ENCODE data around the gene KRTAP5-10. TPM values are rescaled to one million over a fixed set of nuclear protein-coding genes. Genes with fewer than 3 reads are reported as not detected.

Gene KRTAP5-10
- total RNA-seq, 1 donor from 2014 or later, result not detected

- Histone ChIP-seq H3K9me3 (ENCODE audit: control insufficient read depth in 3 of 3, low read length in 3 of 3) (no peaks in the 10 kb centered on the region), H3K27me3 (ENCODE audit: control insufficient read depth in 3 of 3, insufficient read depth in 3 of 3, low read length in 3 of 3) (peaks cover 0 to 5% (median 0%) of the 10 kb centered on the region in 3 donors), H3K36me3 (ENCODE audit: control insufficient read depth in 3 of 3, insufficient read depth in 3 of 3, low read length in 3 of 3) (no peaks in the 10 kb centered on the region), H3K27ac (ENCODE audit: low read depth, low read length) (no peak overlapping the region), H3K4me3 (ENCODE audit: low read length in 3 of 3) (no peak overlapping the region), H3K9ac (ENCODE audit: low read depth in 1 of 3, low read length in 3 of 3) (no peak overlapping the region), H3K4me1 (ENCODE audit: control insufficient read depth in 3 of 3, insufficient read depth in 3 of 3, low read length in 3 of 3) (no peaks in the 10 kb centered on the region)
These were observed 23.0 kb upstream of the KRTAP5-10 start for GRCh38 chr11:71542382-71542781.

- Histone ChIP-seq H3K9me3 (ENCODE audit: control insufficient read depth in 3 of 3, low read length in 3 of 3) (no peaks in the 10 kb centered on the region), H3K4me3 (ENCODE audit: low read length in 3 of 3) (no peak overlapping the region), H3K36me3 (ENCODE audit: control insufficient read depth in 3 of 3, insufficient read depth in 3 of 3, low read length in 3 of 3) (no peaks in the 10 kb centered on the region), H3K27ac (ENCODE audit: low read depth, low read length) (no peak overlapping the region), H3K27me3 (ENCODE audit: control insufficient read depth in 3 of 3, insufficient read depth in 3 of 3, low read length in 3 of 3) (peaks cover 0 to 5% (median 0%) of the 10 kb centered on the region in 3 donors), H3K4me1 (ENCODE audit: control insufficient read depth in 3 of 3, insufficient read depth in 3 of 3, low read length in 3 of 3) (no peaks in the 10 kb centered on the region), H3K9ac (ENCODE audit: low read depth in 1 of 3, low read length in 3 of 3) (no peak overlapping the region)
These were observed 22.2 kb upstream of the KRTAP5-10 start for GRCh38 chr11:71542879-71543777.

- H3K27ac ChIP-seq (ENCODE audit: low read depth, low read length), result no peak overlapping the region
- H3K9ac ChIP-seq (ENCODE audit: low read depth in 1 of 3, low read length in 3 of 3), result no peak overlapping the region
- H3K4me1 ChIP-seq (ENCODE audit: control insufficient read depth in 3 of 3, insufficient read depth in 3 of 3, low read length in 3 of 3), result no peaks in the 10 kb centered on the region
- peaks cover 0 to 5% (median 0%) of the 10 kb centered on the region in 3 donors for H3K27me3 ChIP-seq (ENCODE audit: control insufficient read depth in 3 of 3, insufficient read depth in 3 of 3, low read length in 3 of 3)
- no peaks in the 10 kb centered on the region for H3K36me3 ChIP-seq (ENCODE audit: control insufficient read depth in 3 of 3, insufficient read depth in 3 of 3, low read length in 3 of 3)
- H3K4me3 ChIP-seq (ENCODE audit: low read length in 3 of 3), result no peak overlapping the region
- H3K9me3 ChIP-seq (ENCODE audit: control insufficient read depth in 3 of 3, low read length in 3 of 3), result no peaks in the 10 kb centered on the region
These were observed 21.5 kb upstream of the KRTAP5-10 start for GRCh38 chr11:71543866-71544265.

- H3K27ac ChIP-seq (ENCODE audit: low read depth, low read length), result no peak overlapping the region
- no peaks in the 10 kb centered on the region for H3K9me3 ChIP-seq (ENCODE audit: control insufficient read depth in 3 of 3, low read length in 3 of 3)
- H3K27me3 ChIP-seq (ENCODE audit: control insufficient read depth in 3 of 3, insufficient read depth in 3 of 3, low read length in 3 of 3), result peaks cover 0 to 5% (median 0%) of the 10 kb centered on the region in 3 donors
- no peaks in the 10 kb centered on the region for H3K4me1 ChIP-seq (ENCODE audit: control insufficient read depth in 3 of 3, insufficient read depth in 3 of 3, low read length in 3 of 3)
- no peak overlapping the region for H3K4me3 ChIP-seq (ENCODE audit: low read length in 3 of 3)
- no peak overlapping the region for H3K9ac ChIP-seq (ENCODE audit: low read depth in 1 of 3, low read length in 3 of 3)
- H3K36me3 ChIP-seq (ENCODE audit: control insufficient read depth in 3 of 3, insufficient read depth in 3 of 3, low read length in 3 of 3), result no peaks in the 10 kb centered on the region
These were observed 20.7 kb upstream of the KRTAP5-10 start for GRCh38 chr11:71544525-71545214.

GRCh38 chr11:71545405-71545966 lies 19.9 kb upstream of the KRTAP5-10 start:
- Histone ChIP-seq H3K4me3 (ENCODE audit: low read length in 3 of 3) (no peak overlapping the region), H3K36me3 (ENCODE audit: control insufficient read depth in 3 of 3, insufficient read depth in 3 of 3, low read length in 3 of 3) (no peaks in the 10 kb centered on the region), H3K9ac (ENCODE audit: low read depth in 1 of 3, low read length in 3 of 3) (no peak overlapping the region), H3K4me1 (ENCODE audit: control insufficient read depth in 3 of 3, insufficient read depth in 3 of 3, low read length in 3 of 3) (no peaks in the 10 kb centered on the region), H3K9me3 (ENCODE audit: control insufficient read depth in 3 of 3, low read length in 3 of 3) (no peaks in the 10 kb centered on the region), H3K27ac (ENCODE audit: low read depth, low read length) (no peak overlapping the region), H3K27me3 (ENCODE audit: control insufficient read depth in 3 of 3, insufficient read depth in 3 of 3, low read length in 3 of 3) (peaks cover 0 to 5% (median 0%) of the 10 kb centered on the region in 3 donors)

- no peak within 1 kb of the TSS for H3K27ac ChIP-seq (ENCODE audit: low read depth, low read length)
- H3K27me3 ChIP-seq (ENCODE audit: control insufficient read depth in 3 of 3, insufficient read depth in 3 of 3, low read length in 3 of 3), result peaks cover 0 to under 1% (median 0%) of the 10 kb centered on the region in 3 donors
- H3K36me3 ChIP-seq (ENCODE audit: control insufficient read depth in 3 of 3, insufficient read depth in 3 of 3, low read length in 3 of 3), result no peaks in the 10 kb centered on the region
These were observed 17.2 kb upstream of the KRTAP5-10 start, which contains the start of gene KRTAP5-9 for GRCh38 chr11:71548120-71548519. KRTAP5-9 (plus strand) TSS chr11:71548420; CDS start chr11:71548658, 238 bp downstream.

GRCh38 chr11:71548716-71549151 lies 16.6 kb upstream of the KRTAP5-10 start:
- Histone ChIP-seq H3K36me3 (ENCODE audit: control insufficient read depth in 3 of 3, insufficient read depth in 3 of 3, low read length in 3 of 3) (no peaks in the 10 kb centered on the region), H3K27me3 (ENCODE audit: control insufficient read depth in 3 of 3, insufficient read depth in 3 of 3, low read length in 3 of 3) (no peaks in the 10 kb centered on the region), H3K4me1 (ENCODE audit: control insufficient read depth in 3 of 3, insufficient read depth in 3 of 3, low read length in 3 of 3) (no peaks in the 10 kb centered on the region), H3K9ac (ENCODE audit: low read depth in 1 of 3, low read length in 3 of 3) (no peak overlapping the region), H3K27ac (ENCODE audit: low read depth, low read length) (no peak overlapping the region), H3K4me3 (ENCODE audit: low read length in 3 of 3) (no peak overlapping the region), H3K9me3 (ENCODE audit: control insufficient read depth in 3 of 3, low read length in 3 of 3) (no peaks in the 10 kb centered on the region)

More at GRCh38 chr11:71548120-71548519, 17.2 kb upstream of the KRTAP5-10 start, which contains the start of gene KRTAP5-9:
- Histone ChIP-seq H3K9ac (ENCODE audit: low read depth in 1 of 3, low read length in 3 of 3) (no peak within 1 kb of the TSS), H3K4me3 (ENCODE audit: low read length in 3 of 3) (no peak within 1 kb of the TSS), H3K4me1 (ENCODE audit: control insufficient read depth in 3 of 3, insufficient read depth in 3 of 3, low read length in 3 of 3) (no peaks in the 10 kb centered on the region), H3K9me3 (ENCODE audit: control insufficient read depth in 3 of 3, low read length in 3 of 3) (no peaks in the 10 kb centered on the region)

- Histone ChIP-seq H3K4me1 (ENCODE audit: control insufficient read depth in 3 of 3, insufficient read depth in 3 of 3, low read length in 3 of 3) (no peaks in the 10 kb centered on the region), H3K9ac (ENCODE audit: low read depth in 1 of 3, low read length in 3 of 3) (no peak overlapping the region), H3K4me3 (ENCODE audit: low read length in 3 of 3) (no peak overlapping the region), H3K36me3 (ENCODE audit: control insufficient read depth in 3 of 3, insufficient read depth in 3 of 3, low read length in 3 of 3) (no peaks in the 10 kb centered on the region), H3K27me3 (ENCODE audit: control insufficient read depth in 3 of 3, insufficient read depth in 3 of 3, low read length in 3 of 3) (no peaks in the 10 kb centered on the region), H3K27ac (ENCODE audit: low read depth, low read length) (no peak overlapping the region), H3K9me3 (ENCODE audit: control insufficient read depth in 3 of 3, low read length in 3 of 3) (no peaks in the 10 kb centered on the region)
These were observed 13.7 kb upstream of the KRTAP5-10 start for GRCh38 chr11:71551711-71552110.

- Histone ChIP-seq H3K36me3 (ENCODE audit: control insufficient read depth in 3 of 3, insufficient read depth in 3 of 3, low read length in 3 of 3) (no peaks in the 10 kb centered on the region), H3K27me3 (ENCODE audit: control insufficient read depth in 3 of 3, insufficient read depth in 3 of 3, low read length in 3 of 3) (no peaks in the 10 kb centered on the region), H3K4me1 (ENCODE audit: control insufficient read depth in 3 of 3, insufficient read depth in 3 of 3, low read length in 3 of 3) (no peaks in the 10 kb centered on the region), H3K9me3 (ENCODE audit: control insufficient read depth in 3 of 3, low read length in 3 of 3) (no peaks in the 10 kb centered on the region), H3K27ac (ENCODE audit: low read depth, low read length) (no peak overlapping the region), H3K9ac (ENCODE audit: low read depth in 1 of 3, low read length in 3 of 3) (no peak overlapping the region), H3K4me3 (ENCODE audit: low read length in 3 of 3) (no peak overlapping the region)
These were observed 10.4 kb upstream of the KRTAP5-10 start for GRCh38 chr11:71554996-71555395.

Measured in skeletal muscle tissue (tissue), 4 donors.